A549 (cell line): ENCODE data around the gene FBXW9.

Source experiments
- CTCF ChIP-seq: fragments of >200 bp; sonication (Bioruptor Twin); formaldehyde crosslinking; IDR thresholded peaks from 3 replicates; pipeline ENCODE4 v1.5.1; 2016
- MAFK ChIP-seq: fragments of 450-650 bp; IDR thresholded peaks from 2 replicates; pipeline ENCODE4 v1.6.1; 2014; ENCODE audit not compliant: partially characterized antibody
- POLR2A ChIP-seq: IDR thresholded peaks from 2 replicates; pipeline ENCODE4 v1.6.1; 2012; ENCODE audit warnings: mild to moderate bottlenecking, low read length

GRCh38 chr19:12676384-12676792 lies 20.0 kb downstream of the FBXW9 start:
- TF ChIP-seq POLR2A, result no peak
- no peak for TF ChIP-seq MAFK
- TF ChIP-seq CTCF, result peak; percentile 54
